H9 (cell line): ENCODE results near the gene ZNHIT1. TPM values are rescaled to one million over a fixed set of nuclear protein-coding genes. Genes with fewer than 3 reads are reported as not detected.

ENCODE experiments used
- DNase-seq: peaks from one replicate; pipeline ENCODE4 v3.0.0-alpha.2; 2017
- H2AFZ ChIP-seq: one replicate; pipeline ENCODE4 v1.6.1; 2013; ENCODE audit warnings: mild to moderate bottlenecking, low read length, control low read depth, moderate library complexity
- H2AK5ac ChIP-seq: 2 replicates; pipeline ENCODE4 v1.6.1; 2013; ENCODE audit warnings: low read length, control low read depth, mixed read lengths; ENCODE audit not compliant: insufficient read length
- H2BK120ac ChIP-seq: one replicate; pipeline ENCODE4 v1.6.1; 2013; ENCODE audit warnings: low read depth, mild to moderate bottlenecking, low read length, control low read depth, inconsistent platforms; ENCODE audit not compliant: poor library complexity, severe bottlenecking
- H2BK12ac ChIP-seq: 2 replicates; pipeline ENCODE4 v1.6.1; 2013; ENCODE audit warnings: low read length, control low read depth, mixed read lengths, low read depth; ENCODE audit not compliant: insufficient read length
- H2BK15ac ChIP-seq: 2 replicates; pipeline ENCODE4 v1.6.1; 2013; ENCODE audit warnings: low read depth, low read length, control low read depth
- H2BK20ac ChIP-seq: one replicate; pipeline ENCODE4 v1.6.1; 2013; ENCODE audit warnings: low read depth, mild to moderate bottlenecking, low read length, control low read depth, inconsistent platforms; ENCODE audit not compliant: poor library complexity, severe bottlenecking
- H2BK5ac ChIP-seq: 2 replicates; pipeline ENCODE4 v1.6.1; 2013; ENCODE audit warnings: low read length, control low read depth, mixed read lengths; ENCODE audit not compliant: insufficient read length
- H3K14ac ChIP-seq: 2 replicates; pipeline ENCODE4 v1.6.1; 2013; ENCODE audit warnings: low read length, control low read depth; ENCODE audit not compliant: insufficient read depth
- H3K18ac ChIP-seq: 2 replicates; pipeline ENCODE4 v1.6.1; 2013; ENCODE audit warnings: low read depth, mild to moderate bottlenecking, mixed read lengths, low read length, control low read depth; ENCODE audit not compliant: insufficient read length
- H3K23ac ChIP-seq: 2 replicates; pipeline ENCODE4 v1.6.1; 2013; ENCODE audit warnings: low read length, control low read depth, mixed read lengths, low read depth; ENCODE audit not compliant: insufficient read length
- H3K23me2 ChIP-seq: 2 replicates; pipeline ENCODE4 v1.6.1; 2013; ENCODE audit warnings: low read depth, mild to moderate bottlenecking, mixed read lengths, low read length, control low read depth; ENCODE audit not compliant: insufficient read length, poor library complexity, severe bottlenecking
- H3K27ac ChIP-seq: 2 replicates; pipeline ENCODE4 v1.5.1; 2013; ENCODE audit warnings: low read length, control low read depth, mixed read lengths, low read depth; ENCODE audit not compliant: insufficient read length
- H3K27me3 ChIP-seq: 2 replicates; pipeline ENCODE4 v1.6.1; 2013; ENCODE audit warnings: low read length, control low read depth, inconsistent platforms; ENCODE audit not compliant: insufficient read depth
- H3K4ac ChIP-seq: 2 replicates; pipeline ENCODE4 v1.6.1; 2013; ENCODE audit warnings: low read depth, mild to moderate bottlenecking, control low read depth, inconsistent platforms, low read length, moderate library complexity
- H3K4me1 ChIP-seq: 2 replicates; pipeline ENCODE4 v1.6.1; 2013; ENCODE audit warnings: low read length, control low read depth, inconsistent platforms; ENCODE audit not compliant: insufficient read depth
- H3K4me2 ChIP-seq: 2 replicates; pipeline ENCODE4 v1.6.1; 2013; ENCODE audit warnings: low read length, control low read depth, mixed read lengths; ENCODE audit not compliant: insufficient read length, insufficient read depth
- H3K56ac ChIP-seq: 2 replicates; pipeline ENCODE4 v1.6.1; 2013; ENCODE audit warnings: low read depth, mild to moderate bottlenecking, mixed read lengths, low read length, control low read depth; ENCODE audit not compliant: insufficient read length
- H3K79me1 ChIP-seq: 2 replicates; pipeline ENCODE4 v1.6.1; 2013; ENCODE audit warnings: low read depth, mild to moderate bottlenecking, moderate library complexity, low read length, control low read depth, inconsistent platforms; ENCODE audit not compliant: insufficient read depth, poor library complexity, severe bottlenecking
- H3K79me2 ChIP-seq: 2 replicates; pipeline ENCODE4 v1.6.1; 2013; ENCODE audit warnings: low read length, control low read depth, inconsistent platforms; ENCODE audit not compliant: insufficient read depth
- H3K9ac ChIP-seq: 2 replicates; pipeline ENCODE4 v1.6.1; 2013; ENCODE audit warnings: low read length, control low read depth, mixed read lengths; ENCODE audit not compliant: insufficient read length; ENCODE audit errors: extremely low read depth
- H3K9me3 ChIP-seq: one replicate; pipeline ENCODE4 v1.6.1; 2013; ENCODE audit warnings: low read depth, low read length, inconsistent platforms; ENCODE audit not compliant: control insufficient read depth
- H3T11ph ChIP-seq: one replicate; pipeline ENCODE4 v1.6.1; 2013; ENCODE audit warnings: mild to moderate bottlenecking, low read length, control low read depth, inconsistent platforms
- H4K20me1 ChIP-seq: one replicate; pipeline ENCODE4 v1.6.1; 2013; ENCODE audit not compliant: control insufficient read depth, insufficient read length, insufficient read depth
- H4K5ac ChIP-seq: 2 replicates; pipeline ENCODE4 v1.6.1; 2013; ENCODE audit warnings: low read depth, mild to moderate bottlenecking, mixed read lengths, low read length, control low read depth; ENCODE audit not compliant: insufficient read length
- H4K8ac ChIP-seq: replicated peaks from 2 replicates; pipeline ENCODE4 v1.6.1; 2013; ENCODE audit warnings: low read length, control low read depth, mixed read lengths, low read depth; ENCODE audit not compliant: insufficient read length
- H4K91ac ChIP-seq: 2 replicates; pipeline ENCODE4 v1.6.1; 2013; ENCODE audit warnings: low read depth, mild to moderate bottlenecking, moderate library complexity, mixed read lengths, low read length, control low read depth; ENCODE audit not compliant: insufficient read length
- H3K27ac Mint-ChIP-seq, 3 experiments: 2 replicates in 2 of 3; 3 replicates in 1 of 3; pipeline ENCODE4 v1.8.0; 2020 to 2021; ENCODE audit warnings: mixed read lengths in 3 of 3, mild to moderate bottlenecking in 1 of 3, moderate library complexity in 1 of 3
- H3K27me3 Mint-ChIP-seq: 2 replicates; pipeline ENCODE4 v1.8.0; 2021; ENCODE audit warnings: low read depth, mild to moderate bottlenecking, moderate library complexity, mixed read lengths
- H3K36me3 Mint-ChIP-seq, 3 experiments: 2 replicates in 2 of 3; 3 replicates in 1 of 3; pipeline ENCODE4 v1.8.0; 2020 to 2021; ENCODE audit warnings: low read depth in 3 of 3, mixed read lengths in 3 of 3; ENCODE audit not compliant: insufficient read depth in 1 of 3
- H3K4me1 Mint-ChIP-seq, 2 experiments: 2 replicates each; pipeline ENCODE4 v1.8.0; 2020; ENCODE audit warnings: mixed read lengths in 2 of 2
- H3K4me3 Mint-ChIP-seq, 2 experiments: 2 replicates in 1 of 2; 3 replicates in 1 of 2; pipeline ENCODE4 v1.8.0; 2020 to 2021; ENCODE audit warnings: mild to moderate bottlenecking in 2 of 2, mixed read lengths in 2 of 2, moderate library complexity in 1 of 2
- H3K9me3 Mint-ChIP-seq, 2 experiments: 2 replicates in 1 of 2; 3 replicates in 1 of 2; pipeline ENCODE4 v1.8.0; 2020; ENCODE audit warnings: mild to moderate bottlenecking in 2 of 2, mixed read lengths in 2 of 2, moderate library complexity in 1 of 2
- WGBS: extraction: QIAGEN DNeasy Blood & Tissue Kit; methylation state at CpG from one replicate; pipeline ENCODE4 v1.1.7; 2013; ENCODE audit warnings: missing lambda C conversion rate, low lambda C conversion rate, mixed read lengths; ENCODE audit not compliant: insufficient read length; ENCODE audit errors: extremely low coverage; 5-methylcytosine and 5-hydroxymethylcytosine counted together
- total RNA-seq: library from RNA; stranded (reverse); gene quantifications from 2 replicates; pipeline ENCODE4 v1.2.1, GENCODE V29; 2021
- TF ChIP-seq, protein P1 (sequence below): fragments of 200-600 bp; sonication (generic); conservative IDR thresholded peaks from 3 replicates; pipeline ENCODE4 v1.8.0; 2021; ENCODE audit warnings: antibody characterized with exemption, mild to moderate bottlenecking

Gene ZNHIT1
- total RNA-seq, 1 experiment from 2014 or later, result 52.7 TPM

- Histone ChIP-seq H3K79me2 (no peaks in the 10 kb centered on the region), H3K27me3 (no peaks in the 10 kb centered on the region), H4K8ac (no peak overlapping the region), H2AFZ (no peak overlapping the region), H2BK15ac (no peak overlapping the region), H4K5ac (no peak overlapping the region), H3K9ac (no peak overlapping the region), H3T11ph (no peak overlapping the region), H3K23me2 (peaks cover 8% of the 10 kb centered on the region), H3K4me2 (peak overlapping the region; percentile 94), H4K20me1 (peaks cover 4% of the 10 kb centered on the region), H3K56ac (no peak overlapping the region), H3K4ac (no peak overlapping the region), H4K91ac (no peak overlapping the region), H2BK5ac (no peak overlapping the region), H3K23ac (no peak overlapping the region), H3K79me1 (no peaks in the 10 kb centered on the region), H2BK20ac (no peak overlapping the region), H3K27ac (no peak overlapping the region), H3K18ac (no peak overlapping the region), H2BK120ac (no peak overlapping the region), H3K9me3 (no peaks in the 10 kb centered on the region), H3K14ac (no peak overlapping the region), H2AK5ac (no peak overlapping the region), H3K4me1 (no peaks in the 10 kb centered on the region), H2BK12ac (no peak overlapping the region)
- H3K36me3 Mint-ChIP-seq, result peaks cover 7 to 32% (median 19%) of the 10 kb centered on the region in 3 experiments; a peak in 6 of 7 replicates
- peak overlapping the region; percentile 93 to 96 for H3K4me3 Mint-ChIP-seq
- TF ChIP-seq, protein P1, sequence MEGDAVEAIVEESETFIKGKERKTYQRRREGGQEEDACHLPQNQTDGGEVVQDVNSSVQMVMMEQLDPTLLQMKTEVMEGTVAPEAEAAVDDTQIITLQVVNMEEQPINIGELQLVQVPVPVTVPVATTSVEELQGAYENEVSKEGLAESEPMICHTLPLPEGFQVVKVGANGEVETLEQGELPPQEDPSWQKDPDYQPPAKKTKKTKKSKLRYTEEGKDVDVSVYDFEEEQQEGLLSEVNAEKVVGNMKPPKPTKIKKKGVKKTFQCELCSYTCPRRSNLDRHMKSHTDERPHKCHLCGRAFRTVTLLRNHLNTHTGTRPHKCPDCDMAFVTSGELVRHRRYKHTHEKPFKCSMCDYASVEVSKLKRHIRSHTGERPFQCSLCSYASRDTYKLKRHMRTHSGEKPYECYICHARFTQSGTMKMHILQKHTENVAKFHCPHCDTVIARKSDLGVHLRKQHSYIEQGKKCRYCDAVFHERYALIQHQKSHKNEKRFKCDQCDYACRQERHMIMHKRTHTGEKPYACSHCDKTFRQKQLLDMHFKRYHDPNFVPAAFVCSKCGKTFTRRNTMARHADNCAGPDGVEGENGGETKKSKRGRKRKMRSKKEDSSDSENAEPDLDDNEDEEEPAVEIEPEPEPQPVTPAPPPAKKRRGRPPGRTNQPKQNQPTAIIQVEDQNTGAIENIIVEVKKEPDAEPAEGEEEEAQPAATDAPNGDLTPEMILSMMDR, result no peak; the same call in 2 of the 3 replicates
- H3K4me1 Mint-ChIP-seq, result peaks cover 20 to 24% of the 10 kb centered on the region in 2 experiments
- H3K27ac Mint-ChIP-seq, result peak overlapping the region in 1 of 3 experiments; percentile 58; a peak in 2 of 7 replicates
- no peaks in the 10 kb centered on the region; the same call in 1 of the 2 replicates for H3K27me3 Mint-ChIP-seq
- WGBS, result no CpG with 5 or more reads among the region's 28 CpGs
- H3K9me3 Mint-ChIP-seq, result no peaks in the 10 kb centered on the region
- no peak for DNase-seq
Observed at GRCh38 chr7:101243646-101244374, 25.8 kb downstream of the ZNHIT1 start.
